ENCODE data around the gene PLEKHG4B.
"Not testable (repeated sequence)": the region's sequence is repeated elsewhere in the genome, so short reads cannot be mapped to it uniquely, and the experiment has no call there.

The PLEKHG4B gene

DNA sequence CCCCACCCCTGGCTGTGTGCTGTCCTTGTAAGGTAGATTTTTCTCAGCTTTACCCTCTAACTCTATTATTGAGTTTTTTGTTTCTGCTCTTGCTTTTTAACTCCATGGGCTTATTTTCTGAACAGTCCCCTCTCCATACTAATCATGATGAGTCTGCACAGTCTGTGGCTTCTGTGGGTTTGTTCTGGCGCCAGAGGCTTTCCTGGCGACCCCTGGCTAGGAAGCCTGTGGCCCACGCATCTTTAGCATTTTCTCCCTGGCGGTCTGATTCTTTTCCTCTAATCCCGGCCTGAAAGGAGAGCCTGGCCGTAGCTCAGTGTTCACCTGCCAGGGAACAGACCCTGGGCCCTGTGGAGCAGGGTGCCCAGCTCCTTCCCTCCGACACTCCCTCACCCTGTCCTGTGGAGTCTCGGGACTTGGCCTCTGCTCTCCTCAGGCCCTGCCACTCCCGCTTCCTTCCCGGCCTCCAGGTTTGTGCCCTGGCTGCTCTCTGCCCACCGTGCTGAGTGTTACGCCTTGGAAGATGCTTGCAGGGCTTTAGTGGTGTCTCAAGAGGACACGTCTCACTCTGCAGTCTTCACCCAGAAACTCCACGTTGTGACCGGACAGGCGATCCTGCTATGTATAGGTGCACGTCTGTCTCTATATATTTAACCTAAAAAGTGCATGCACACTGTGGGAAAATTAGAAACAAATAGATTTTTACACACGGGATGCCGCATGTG is 67.6 kb downstream of the PLEKHG4B start:
- no peak for DNase-seq

GRCh38 chr5:160173-160510 is 68.2 kb downstream of the PLEKHG4B start:
- no peak for DNase-seq

DNA sequence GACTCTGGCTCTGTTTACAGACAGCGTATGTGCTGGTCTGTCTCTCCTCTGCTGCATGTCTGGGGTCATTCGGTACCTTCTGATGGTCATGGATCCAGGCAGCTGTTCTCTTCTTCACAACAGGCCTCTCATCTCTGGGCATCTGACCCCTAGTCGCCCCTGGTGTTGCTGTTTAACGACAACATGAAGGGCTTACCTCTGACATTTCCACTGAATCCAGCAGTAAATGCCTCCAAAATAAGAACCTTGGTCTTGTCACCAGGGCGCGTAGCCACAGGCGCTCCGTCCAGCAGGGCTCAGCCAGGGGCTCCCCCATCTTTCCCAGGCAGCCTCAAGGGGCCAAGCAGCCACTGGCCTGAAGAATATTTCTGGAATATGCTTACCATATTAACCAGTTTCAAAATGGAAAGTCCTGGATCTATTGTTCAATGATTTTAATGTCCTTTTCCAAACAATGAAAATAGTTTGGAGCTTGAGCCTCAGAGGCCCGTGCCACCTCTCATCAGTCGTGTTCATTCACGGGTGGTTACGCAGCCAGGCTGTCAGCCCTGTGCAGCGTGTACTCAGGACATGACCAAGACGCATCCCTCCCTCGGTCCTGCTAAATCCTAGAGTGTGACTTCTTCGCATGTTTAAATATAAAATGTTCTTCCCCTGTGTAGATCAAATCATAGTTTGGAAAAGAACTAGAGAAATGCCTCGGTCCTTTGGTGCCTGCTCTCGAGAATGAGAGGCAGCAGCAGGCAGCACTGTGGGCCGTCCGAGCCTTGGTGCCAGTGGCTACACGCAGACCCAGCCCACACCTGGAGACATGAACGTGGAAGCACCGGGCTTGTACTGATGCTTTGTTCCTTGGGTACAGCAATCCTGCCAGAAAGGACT is 69.2 kb downstream of the PLEKHG4B start:
- DNase-seq: no peak

GRCh38 chr5:161803-162110 is 69.8 kb downstream of the PLEKHG4B start:
- no peak for DNase-seq

DNA sequence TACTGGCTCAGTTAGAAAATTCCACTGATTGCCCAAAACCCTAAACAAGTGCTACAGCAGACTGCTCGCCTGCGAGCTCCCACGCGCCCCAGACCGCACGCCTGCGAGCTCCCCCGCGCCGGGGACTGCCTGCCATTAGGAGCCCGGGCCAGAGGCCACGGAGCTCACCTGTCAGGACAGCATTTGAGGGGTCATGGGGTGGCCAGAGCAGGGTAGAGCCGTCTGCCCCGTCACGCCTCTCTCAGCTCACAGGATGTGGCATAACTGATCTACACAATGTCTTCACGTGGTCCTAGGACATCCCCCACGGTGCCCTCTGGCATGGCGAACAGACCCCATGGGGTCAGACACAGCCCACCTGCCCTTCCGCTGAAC is 70.2 kb downstream of the PLEKHG4B start:
- DNase-seq: no peak

- DNase-seq: no peak
Observed at GRCh38 chr5:162565-163337, 70.8 kb downstream of the PLEKHG4B start.

GRCh38 chr5:163338-163620 is 71.3 kb downstream of the PLEKHG4B start:
- DNase-seq: no peak

DNA sequence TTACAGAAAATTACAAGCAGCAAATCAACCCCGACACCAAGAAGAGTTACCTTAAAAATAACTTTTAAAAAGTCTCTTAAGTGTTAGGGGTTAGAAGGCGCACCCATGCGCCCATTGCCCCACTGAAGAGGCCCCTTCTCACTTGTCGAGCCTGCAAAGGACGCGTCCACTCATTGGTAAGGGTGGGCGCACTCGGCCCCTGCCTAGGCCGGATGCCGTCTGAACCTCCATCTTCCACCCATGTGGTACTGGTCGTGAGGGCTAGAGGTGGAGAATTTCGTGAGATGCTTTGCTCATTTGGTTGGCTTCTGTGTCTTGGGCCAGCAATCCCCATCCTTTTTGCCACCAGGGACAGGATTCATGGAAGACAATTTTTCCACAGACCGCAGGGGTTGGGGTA is 71.9 kb downstream of the PLEKHG4B start:
- DNase-seq: no peak

DNA sequence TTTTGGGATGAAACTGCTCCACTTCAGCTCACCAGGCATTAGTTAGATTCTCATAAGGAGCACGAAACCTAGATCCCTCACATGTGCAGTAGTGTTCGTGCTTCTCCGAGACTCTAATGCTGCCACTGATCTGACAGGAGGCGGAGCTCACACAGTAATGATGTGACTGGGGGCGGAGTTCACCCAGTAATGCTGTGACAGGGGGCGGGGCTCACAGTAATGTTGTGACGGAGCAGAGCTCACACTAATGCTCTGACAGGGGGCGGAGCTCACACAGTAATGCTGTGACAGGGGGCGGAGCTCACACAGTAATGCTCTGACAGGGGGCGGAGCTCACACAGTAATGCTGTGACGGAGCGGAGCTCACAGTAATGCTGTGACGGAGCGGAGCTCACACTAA is 72.3 kb downstream of the PLEKHG4B start:
- no peak for DNase-seq

GRCh38 chr5:164783-165182 is 72.8 kb downstream of the PLEKHG4B start:
- not testable (repeated sequence) for DNase-seq

DNA sequence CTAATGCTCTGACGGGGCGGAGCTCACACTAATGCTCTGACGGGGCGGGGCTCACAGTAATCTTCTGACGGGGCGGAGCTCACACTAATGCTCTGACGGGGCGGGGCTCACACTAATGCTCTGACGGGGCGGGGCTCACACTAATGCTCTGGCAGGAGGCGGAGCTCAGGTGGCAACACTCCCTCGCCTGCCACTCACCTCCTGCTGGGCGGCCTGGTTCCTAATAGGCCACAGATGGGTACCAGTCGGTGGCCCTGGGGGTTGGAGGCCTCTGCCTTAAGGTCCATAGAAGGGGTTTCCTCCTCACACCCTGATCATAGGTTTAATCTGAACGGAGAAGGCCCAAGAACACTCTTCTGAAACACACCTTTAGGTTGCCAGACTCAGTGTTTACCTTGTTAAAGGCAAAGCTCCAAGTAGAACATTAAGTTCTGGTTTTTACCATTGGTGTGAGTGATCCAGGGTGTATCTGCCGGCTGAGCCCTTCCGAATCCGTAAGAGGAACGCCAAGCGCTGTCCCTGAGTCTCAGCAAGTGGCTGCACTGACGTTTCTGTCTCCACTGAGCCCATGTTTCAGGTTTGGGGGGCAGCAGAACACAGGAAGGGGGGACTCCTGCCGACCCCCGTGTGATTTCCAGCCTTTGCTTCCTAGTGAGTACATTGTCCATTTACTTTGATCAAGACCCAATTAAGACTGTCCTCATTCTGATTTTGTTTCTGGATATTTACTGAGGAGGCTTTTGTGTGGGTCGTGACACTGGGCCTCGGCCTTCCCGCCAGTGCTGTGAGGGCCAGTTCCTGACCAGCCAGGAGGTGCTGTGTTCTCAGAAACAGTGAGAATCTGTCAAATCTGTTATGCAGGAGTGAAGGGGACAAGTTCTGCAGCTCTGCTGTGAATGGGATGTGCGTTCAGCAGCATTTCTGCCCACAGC is 74.7 kb downstream of the PLEKHG4B start:
- DNase-seq: no peak

GRCh38 chr5:167511-167910 is 75.5 kb downstream of the PLEKHG4B start:
- no peak for DNase-seq

DNA sequence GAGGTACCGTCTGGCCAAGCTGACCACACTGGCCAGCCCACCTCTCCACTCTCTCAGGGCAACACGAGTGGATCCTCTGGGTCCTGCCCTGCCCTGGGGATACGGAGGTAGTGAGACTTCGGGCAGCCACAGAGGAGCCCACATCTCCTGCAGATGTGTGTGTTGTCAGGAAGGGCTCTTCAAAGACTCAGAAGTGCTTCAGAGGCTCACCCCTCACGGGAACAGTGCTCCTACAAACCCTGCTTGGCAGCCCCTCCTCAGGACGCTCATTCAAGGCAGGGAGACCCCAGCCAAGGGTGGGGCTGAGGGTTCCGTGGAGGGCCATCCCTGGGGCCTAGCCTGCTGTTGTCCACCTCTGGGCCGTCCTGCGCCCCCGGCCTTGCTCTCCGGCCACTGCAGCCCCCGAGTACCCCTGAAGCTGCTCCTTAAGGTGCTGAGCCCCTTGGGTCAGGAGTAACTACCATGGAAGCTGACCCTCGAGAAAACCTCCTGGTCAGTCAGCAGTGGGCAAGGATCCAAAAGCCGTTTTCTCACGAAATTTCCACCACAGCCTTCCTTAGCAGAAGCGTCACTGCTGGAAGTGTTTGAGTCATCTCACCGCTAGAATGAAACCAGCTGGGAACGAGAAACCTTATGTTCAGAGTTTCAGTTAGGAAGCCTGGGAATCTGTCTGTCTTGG is 76.2 kb downstream of the PLEKHG4B start:
- no peak for DNase-seq

DNA sequence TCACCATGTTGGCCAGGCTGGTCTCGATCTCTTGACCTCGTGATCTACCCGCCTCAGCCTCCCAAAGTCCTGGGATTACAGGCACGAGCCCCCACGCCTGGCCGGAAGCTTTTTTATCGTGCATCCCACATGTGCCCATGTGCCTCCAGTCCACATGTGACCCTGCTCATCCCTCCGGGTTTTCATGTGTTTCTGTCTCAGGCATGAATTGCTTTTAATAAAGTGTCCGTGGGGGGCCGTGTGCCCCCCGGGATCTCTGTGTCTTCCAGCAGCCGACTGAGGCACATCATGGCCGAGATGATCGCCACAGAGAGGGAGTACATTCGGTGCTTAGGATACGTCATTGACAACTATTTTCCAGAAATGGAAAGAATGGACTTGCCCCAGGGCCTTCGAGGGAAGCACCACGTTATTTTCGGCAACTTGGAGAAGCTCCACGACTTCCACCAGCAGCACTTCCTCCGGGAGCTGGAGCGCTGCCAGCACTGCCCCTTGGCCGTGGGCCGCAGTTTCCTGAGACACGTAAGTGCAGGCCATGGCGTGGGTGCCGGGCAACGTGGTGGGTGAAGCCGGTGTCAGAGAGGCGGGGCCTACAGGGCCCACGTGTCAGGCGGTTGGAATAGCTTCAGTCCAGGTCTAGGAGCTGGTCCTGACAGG is 77.2 kb downstream of the PLEKHG4B start:
- DNase-seq: no peak

- DNase-seq: no peak
Observed at GRCh38 chr5:169728-170094, 77.7 kb downstream of the PLEKHG4B start.

- no peak for DNase-seq
Observed at GRCh38 chr5:170971-171800, 79.2 kb downstream of the PLEKHG4B start.

- DNase-seq: no peak
Observed at GRCh38 chr5:171801-172331, 79.9 kb downstream of the PLEKHG4B start.

- no peak for DNase-seq
Observed at GRCh38 chr5:172421-172820, 80.5 kb downstream of the PLEKHG4B start.

GRCh38 chr5:172841-173251 is 80.9 kb downstream of the PLEKHG4B start:
- DNase-seq: no peak

All from T-helper 9 cell (primary cell).